Measurements from ENCODE around the gene PRKG1.

PRKG1 gene

DNA sequence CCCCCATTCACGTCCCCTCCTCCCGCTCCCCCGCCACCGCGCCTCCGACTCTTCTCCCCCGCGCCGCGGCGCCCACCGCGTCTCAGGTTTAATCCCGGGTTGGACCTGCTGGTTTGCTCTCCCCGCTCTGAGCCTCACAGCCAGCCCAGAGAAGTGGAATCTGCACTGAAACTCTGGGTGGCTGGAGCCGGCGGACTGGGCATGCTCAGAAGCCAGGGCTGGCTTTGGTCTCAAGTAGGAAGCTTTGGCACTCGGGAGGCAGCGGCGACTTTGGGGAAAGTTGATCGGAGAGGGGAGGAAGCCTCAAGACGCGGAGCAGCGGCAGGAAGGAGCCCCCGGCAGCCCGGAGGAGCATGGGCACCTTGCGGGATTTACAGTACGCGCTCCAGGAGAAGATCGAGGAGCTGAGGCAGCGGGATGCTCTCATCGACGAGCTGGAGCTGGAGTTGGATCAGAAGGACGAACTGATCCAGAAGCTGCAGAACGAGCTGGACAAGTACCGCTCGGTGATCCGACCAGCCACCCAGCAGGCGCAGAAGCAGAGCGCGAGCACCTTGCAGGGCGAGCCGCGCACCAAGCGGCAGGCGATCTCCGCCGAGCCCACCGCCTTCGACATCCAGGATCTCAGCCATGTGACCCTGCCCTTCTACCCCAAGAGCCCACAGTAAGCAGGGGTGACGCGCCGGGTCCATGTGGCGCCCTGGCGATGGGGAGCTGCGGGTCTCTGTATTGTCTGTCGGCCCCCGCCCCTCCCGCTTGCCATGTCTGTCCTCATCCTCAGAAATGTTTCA, at the start of gene PRKG1:
PRKG1 (plus strand) TSS at position 250 of the 791 bp plus-strand sequence.
- peak in 48 of 56 donors; percentile 9 to 77 (median 47) for DNase-seq

DNA sequence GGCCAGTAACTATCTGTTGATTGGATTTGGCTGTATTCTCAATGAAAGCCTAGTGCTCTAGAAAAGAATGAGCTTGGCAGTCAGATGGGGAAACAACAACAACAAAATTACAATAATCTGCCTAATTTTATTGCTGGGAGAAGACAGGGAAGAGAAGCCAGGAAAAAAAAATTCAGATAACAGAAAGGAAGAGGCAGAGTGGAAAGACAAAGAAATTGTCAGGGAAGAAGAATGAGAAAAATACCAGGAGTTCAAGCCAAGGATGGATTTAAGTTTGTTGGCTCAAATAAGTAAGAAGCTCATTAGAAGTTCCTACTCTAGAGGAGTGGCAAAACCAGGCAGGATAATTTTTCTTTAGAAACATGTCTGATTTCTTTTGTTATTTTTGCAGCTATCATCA, 45.9 kb upstream of the PRKG1 start:
- no peak for DNase-seq

DNA sequence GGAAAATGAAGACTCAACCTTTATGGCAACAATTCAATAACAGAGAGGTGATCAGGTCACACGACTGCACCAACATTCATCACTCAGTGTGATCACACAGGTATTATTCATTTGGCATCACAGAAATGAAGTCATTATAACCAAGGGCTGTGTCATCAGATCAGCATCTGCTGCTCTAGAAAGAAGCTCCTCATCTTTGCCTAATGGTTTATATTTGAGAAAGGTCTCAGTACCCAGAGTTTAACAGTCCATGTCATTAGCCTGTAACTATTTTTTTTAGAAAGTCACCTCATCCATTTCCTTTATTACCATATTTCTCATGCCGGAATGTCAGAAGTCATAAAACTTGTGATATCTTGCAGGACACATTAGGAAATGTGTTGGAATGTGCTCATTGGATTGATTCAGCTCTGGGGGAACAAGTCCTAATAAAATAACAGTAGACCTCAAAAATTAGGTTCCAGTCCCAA, 45.1 kb upstream of the PRKG1 start:
- no peak for DNase-seq

DNA sequence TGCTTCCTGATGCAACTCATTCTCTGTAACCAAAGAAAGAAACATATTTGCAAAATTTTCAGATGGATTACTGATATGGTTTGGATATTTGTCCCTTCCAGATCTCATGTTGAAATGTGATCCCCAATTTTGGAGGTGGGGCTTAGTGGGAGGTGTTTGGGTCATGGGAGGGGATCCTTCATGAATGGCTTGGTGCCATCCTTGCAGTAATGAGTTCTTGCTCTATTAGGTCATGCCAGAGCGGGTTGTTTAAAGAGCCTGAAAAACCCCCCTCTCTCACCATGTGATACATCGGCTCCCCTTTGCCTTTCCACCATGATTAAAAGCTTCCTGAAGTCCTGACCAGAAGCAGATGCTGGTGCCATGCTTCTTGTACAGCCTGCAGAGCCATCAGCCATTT, 43.8 kb upstream of the PRKG1 start:
- no peak for DNase-seq

DNA sequence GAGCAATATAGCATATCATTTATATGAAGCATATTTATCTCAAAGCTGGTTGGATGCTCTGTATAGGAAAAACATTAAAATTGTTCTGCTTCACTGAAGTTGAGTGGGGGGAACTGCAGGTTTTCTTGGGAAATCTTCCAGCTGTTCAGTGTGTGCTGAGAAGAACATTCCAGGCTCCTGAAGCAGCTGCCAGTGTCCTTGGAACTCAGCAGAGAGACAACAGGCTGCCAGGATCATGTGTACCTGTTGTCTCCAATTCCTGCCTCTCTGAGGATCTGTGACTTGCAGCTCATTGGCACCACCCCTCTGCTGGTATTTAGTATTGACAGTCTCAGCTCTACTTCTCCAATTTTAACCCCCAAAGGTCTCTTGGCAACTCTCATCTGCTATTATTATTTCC, 42.3 kb upstream of the PRKG1 start:
- no peak for DNase-seq

DNA sequence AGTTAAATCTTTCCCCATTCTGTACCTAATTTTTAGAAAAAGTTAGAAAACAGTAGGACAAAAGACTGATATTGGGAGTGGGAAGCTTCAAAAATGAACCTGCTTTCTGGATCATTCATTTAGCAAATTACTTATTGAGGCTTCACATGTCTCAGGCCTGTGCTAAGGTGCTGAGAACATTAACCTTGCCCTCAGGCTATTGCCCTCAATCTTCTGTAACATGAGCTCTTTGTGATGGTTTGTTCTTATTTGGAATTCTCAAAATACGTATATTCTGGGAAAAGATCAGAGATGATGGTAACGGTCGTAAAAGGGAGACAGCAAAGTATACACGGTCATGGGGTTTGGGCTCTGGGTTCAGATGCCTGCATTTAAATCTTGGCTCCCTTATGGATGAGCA, 39.5 kb upstream of the PRKG1 start:
- DNase-seq: no peak

DNA sequence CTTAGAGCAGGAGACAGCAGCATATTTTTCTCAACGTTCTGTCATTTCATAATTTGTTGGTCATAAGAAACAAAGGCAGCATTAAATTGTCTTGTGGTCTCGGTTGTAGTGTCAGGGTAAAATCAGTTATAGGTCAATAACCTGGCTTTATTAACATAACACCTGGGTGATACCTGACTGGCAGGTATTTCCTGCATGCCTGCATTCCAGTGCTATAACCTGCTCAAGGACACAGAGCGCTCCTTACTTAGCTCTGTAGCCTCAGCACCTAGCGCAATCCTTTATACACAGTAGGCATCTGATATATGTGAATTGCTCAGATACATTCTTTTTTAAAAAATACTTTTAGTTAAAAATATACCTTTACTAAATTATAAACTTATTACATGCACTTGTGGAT, 38.9 kb upstream of the PRKG1 start:
- no peak for DNase-seq

DNA sequence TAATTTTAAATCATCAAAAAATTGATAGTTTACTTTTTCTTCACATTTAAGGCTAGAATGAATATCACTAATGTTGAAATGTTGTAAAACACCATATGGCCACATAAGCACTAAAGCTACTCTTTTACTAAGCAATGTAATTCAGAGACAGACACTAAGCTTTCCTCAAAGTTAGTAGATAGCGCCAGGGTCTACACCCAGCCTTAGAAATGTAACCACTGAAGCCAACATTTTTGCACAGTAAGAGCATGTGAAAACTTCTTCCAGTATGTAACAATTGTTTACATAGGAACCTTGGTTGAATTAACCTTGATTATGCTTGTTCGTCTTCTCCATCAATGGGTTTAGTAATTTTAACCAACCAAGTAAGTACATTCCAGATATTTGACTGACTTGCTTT, 28.4 kb upstream of the PRKG1 start:
- no peak for DNase-seq

DNA sequence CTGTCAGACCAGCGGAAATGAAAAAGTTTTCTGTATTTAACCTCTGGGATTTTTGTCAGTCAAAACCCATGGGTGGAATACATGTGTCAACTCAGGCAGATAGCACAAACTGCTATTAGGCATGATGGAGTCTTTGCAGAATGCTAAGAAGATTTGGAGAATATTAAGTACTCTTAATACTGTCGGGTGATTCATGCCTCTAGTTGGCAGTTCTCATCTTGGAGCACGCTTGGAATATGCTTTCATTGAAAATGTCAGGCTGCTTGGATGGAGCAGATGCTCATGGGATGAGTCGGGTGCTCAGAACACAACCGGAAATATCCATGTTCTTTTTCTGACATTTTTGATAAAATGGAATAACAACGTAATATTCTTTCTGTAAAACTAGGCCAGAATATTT, 27.6 kb upstream of the PRKG1 start:
- no peak for DNase-seq

DNA sequence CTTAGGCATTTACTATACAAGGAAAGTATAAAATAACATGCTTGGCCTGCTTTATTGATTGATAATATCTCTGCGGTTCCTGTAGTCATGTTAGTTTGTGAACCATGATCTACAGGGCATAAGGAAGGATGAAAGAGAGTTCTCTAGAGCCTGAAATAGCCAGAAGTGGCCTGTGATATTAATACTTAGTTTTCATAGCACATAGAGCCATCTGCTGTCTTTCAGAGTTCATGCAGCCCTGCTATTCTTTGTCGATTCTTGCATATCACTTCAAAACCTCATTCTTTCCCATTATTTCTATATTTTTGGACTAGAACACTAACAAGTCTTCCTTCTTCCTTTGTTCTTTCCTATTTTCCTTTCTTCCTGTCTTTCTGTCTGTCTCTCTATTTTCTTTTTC, 26.4 kb upstream of the PRKG1 start:
- DNase-seq: no peak

DNA sequence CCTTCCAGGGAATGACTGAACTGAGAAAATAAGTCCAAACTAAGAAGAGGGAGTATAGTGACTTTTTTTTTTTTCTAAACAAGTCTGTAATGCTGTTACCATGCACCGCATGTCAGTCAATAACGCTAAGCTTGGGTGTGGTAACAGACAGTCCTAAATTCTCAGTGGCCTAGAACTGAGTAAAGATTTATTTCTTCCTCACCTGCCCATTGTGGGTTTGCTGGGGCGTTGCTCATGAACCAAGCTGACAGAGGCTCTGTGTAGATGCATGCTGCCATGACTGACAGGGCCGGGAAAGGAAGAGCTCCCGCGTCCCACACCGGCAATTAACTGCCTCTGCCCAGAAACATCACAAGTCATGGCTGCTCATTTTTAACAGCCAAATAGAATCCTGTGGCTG, 25.5 kb upstream of the PRKG1 start:
- DNase-seq: no peak

DNA sequence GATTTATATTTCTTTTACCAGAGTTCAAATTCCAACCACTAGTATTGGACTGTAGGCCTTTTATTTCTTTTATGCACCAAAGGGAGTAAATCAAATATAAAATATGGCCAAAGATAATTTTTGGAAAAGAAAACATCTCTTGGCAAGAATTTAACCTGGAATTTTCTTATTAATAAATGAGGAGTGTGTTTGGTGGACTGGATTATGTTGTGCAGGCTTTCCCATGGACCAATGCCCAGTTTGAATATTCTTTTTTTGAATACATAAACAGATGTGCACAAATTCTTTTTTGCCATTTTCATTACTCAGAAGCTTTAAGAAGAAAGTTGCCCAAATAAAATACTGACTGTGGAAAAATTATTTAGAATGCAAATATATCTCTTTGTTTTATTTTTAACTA, 22.1 kb upstream of the PRKG1 start:
- no peak for DNase-seq

DNA sequence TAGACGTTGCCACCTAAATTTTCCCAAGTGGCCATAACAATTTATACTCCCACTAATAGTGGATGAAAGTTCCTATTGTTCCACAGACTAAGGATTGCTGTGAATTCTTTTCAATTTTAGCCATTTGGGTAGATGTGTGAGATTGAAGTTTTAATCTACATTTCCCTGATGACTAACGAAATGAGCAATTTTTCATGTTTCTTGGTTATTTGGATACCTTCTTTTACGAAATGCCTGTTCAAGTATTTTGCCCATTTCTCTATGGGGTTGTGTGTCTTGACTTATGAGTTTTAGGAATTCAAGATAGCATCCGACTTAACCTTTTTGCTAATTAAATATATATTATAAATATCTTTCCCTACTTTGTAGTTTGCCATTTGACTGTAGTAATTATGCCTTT, 16.4 kb upstream of the PRKG1 start:
- DNase-seq: no peak

DNA sequence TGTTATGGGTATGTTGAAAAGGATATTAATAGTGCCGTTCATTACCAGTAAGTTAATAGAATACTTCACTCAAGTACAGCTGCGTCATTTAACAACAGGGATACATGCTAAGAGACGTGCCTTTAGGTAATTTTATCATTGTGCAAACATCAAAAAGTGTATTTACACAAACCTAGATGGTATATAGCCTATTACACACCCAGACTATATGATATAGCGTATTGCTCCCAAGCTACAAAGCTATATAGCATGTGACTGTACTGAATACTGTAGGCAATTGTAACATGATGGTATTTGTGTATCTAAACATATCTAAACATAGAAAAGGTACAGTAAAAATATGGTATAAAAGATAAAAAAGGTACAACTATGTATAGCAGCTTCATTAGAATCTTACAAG, 11.1 kb upstream of the PRKG1 start:
- DNase-seq: no peak

DNA sequence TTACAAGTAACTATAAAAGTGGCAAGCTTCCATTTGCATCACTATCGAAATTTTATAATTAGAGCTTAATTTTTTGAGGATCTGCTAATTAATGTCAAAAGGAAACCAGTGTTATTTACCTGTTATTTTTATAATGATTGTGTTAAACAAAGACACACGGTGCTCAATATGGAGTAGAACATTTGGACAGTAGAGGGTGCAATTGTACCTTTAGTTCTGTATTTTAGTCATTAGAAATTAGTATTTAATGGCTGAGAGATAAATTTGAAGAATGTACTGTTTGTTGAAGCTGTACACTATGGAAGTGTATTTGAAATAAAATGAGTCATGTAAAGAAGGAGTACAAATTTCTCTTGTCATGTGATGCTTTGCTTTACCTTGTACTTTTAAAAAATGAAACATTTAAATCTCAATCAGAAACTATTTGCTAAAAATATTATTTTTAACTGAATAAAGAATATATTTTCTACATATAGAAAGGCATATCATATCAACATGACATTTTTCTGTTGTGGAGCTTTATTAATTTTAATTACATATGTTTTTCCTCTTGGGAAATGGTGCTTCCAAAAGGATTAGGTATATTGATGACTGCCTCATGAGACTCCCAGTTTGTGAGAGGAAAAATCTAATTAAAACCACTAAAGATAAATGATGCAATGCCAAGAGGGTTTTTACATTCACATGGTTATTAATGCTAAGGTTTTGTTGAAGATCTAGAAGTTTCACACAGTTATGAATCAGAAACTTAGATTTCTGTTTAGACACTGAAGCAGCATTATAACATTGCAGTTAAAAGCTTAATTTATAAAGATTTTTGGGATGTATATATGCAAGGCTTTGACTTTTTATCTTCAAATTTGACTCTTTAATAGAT, 10.4 kb upstream of the PRKG1 start:
- DNase-seq: no peak

DNA sequence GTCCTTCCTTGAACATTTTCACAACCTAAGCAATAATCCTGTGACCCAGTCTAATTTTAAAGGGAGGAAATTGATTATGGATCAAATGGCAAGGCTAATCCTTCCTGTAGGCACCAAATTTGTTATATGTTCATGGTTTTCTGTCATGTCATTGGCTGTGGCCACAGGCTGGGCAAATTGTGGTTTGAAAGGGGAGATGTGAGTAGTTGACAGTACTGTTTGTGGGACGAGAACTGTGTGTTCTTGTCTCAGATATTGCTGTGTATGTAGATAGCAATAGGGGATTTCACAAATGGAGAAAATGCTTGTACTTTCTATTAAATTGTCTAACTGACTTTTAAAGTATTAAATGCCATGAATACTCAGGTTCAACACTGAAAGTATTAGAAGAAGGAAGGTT, 8.1 kb upstream of the PRKG1 start:
- no peak for DNase-seq

DNA sequence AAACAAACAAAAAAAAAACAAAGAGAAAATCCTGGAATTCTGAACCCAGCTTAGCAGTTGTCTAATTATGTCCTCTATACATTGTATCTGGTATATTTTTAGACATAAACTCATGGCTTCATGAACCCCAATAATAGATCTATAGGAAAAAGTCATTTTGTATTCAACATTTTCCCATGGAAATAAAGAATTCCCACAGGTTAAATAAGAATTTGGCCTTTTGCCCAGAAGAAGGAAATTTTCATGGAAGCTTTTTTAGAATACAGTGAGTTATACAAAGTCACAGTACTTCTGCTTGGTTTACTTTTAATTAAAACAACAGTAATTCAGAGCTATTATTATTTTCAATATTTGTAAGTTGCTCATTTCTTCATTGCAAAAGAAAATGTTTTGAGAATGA, 2.1 kb upstream of the PRKG1 start:
- DNase-seq: no peak

DNA sequence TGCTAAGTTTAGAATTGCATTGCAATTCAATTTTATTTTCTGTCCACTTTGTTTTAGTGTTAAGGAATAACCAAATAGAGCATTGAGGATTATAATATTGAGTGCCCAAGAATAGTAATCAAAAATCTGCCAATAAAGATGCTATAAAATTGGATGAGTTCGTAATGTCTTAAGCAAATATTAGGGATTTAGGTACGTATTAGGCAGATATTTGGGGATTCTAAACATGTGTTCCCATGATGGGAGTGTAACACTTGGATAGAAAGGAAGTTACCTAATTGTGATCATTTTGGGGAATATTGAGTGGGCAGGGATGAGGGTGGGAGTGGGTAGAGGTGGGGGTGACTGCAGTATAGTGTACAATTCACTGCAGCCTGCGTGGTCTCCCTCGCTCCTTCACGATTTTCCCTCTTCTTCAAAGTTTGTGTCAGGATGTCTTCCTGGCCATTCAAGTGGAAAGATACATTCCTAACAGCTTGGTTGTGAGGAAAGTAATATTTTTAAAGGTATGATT, 1.3 kb upstream of the PRKG1 start:
- no peak for DNase-seq

DNA sequence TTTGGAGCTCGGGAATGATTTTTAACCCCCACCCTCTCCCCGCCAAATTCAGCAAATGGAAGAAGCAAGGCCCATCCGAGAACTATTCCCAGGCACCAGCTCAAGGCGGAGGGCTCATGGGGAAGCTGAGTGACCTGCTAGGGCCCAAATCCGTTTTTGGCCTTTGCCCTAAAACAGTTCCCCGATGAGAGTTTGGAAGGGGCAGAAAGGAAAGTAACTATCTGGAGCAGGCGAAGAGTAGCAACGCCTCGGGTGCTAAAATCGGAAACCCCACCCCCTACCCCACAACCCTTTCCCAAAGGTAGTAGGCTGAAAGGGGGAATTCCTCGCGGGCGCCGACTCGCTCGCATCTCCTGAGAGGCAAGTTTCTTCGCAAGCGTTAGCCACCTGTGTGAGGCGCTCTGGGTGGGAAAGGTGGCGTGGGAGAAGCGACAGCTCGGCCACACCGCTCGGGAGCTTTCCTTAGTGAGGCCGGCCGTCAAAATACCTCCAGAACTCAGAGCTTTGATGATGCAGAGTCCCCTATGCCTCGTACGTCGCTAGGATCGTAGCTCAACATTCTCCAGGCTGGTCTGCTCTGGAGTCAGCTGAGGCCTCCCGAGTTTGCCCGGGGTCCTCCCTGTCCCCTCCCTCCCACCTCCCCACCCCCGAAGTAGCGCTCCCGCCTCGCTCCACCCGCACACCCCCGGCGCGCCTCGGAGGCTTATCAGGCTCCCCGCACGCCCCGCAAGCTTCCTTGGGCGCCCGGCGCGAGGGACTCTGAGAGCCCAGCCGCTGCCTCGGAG, 642 bp upstream of the PRKG1 start:
- DNase-seq: peak in 26 of 56 donors; percentile 2 to 62 (median 32)

DNA sequence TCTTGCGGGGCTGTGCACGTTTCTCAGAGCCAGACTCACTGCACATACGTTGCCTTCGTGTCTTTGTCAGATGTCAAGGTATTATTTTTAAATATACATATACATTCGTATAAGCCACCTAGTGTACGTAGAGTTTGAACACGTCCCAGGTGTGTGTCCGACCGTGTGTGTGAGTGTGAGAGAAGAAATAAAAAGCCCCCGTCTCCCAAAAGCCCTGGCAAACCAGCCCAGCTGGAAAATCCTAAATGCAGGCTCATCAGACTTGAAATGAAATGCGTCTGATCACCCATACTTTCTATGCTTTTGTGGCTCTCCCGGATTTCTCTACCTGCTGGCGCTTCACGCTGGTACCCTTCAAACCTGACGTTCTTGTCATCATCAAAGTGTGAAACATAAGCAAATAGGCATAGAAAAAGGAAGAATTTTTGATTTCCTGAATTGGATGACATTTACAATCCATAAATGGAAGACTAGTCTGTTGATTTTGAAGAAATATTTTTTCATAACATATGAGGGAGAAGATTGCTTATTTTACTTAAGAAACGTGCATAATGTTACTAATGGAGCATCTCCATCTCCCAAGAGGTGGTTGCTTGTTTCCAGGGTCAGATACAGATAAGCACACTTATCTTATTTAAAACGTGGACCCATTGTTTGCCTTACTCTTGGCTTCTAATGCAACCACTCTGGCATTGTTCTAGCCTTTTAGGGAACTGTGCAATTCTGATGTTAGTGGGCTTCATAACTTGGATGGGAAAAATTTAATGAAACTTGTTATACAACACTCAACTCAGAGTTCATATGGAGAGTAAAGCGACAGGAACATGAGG, 971 bp downstream of the PRKG1 start:
- DNase-seq: peak in 4 of 56 donors; percentile 35 to 59 (median 43)

DNA sequence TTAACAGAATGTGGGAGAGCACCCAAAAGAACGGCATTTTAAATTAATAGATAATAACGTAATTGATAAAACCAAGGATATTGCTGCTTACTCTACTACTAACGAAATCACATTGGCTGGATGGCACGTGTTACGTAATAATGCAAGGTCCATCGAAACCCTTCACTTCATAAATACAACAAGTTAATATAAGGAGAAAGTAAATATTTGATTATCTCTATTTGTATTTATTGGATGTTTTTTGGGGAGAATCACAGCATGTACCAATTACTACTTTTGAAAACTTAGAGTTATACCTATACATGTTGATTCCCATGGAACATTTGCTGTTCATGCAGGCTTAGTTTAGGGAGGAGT, 1.6 kb downstream of the PRKG1 start:
- DNase-seq: no peak

Data from amygdala (tissue), 56 donors.